NOMO-1 treated with DMSO at 0.1 percent for 48 hours (cell line): Measurements from ENCODE around the gene HPD.

Experiments used
- DNase-seq: peaks from one replicate; lab custom pipeline; 2025; ENCODE audit not compliant: unreplicated experiment; lab: John Stamatoyannopoulos, UW

Gene HPD

GRCh38 chr12:121829250-121829918, 29.3 kb downstream of the HPD start:
- DNase-seq, result no peak

GRCh38 chr12:121828826-121829225, 29.8 kb downstream of the HPD start:
- DNase-seq, result no peak

DNA sequence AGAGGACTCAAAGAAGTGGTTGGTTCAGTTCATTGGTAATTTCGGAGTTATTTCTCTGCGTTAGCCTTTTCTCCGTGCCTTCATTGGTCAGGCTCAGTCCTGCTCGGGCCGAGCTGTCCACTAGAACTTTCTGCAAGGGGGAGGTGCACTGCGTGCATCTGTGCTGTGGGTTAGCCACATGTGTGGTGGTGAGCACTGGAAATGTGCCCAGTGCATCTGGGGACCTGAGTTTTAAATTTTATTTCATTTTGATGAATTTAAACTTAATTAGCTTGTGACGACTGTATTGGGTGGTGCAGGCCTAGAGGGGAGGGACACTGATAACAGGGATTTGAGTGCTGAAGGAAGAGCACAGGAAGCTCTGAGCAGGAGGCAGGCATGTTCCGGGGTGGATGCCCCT, 30.4 kb downstream of the HPD start:
- no peak for DNase-seq

DNA sequence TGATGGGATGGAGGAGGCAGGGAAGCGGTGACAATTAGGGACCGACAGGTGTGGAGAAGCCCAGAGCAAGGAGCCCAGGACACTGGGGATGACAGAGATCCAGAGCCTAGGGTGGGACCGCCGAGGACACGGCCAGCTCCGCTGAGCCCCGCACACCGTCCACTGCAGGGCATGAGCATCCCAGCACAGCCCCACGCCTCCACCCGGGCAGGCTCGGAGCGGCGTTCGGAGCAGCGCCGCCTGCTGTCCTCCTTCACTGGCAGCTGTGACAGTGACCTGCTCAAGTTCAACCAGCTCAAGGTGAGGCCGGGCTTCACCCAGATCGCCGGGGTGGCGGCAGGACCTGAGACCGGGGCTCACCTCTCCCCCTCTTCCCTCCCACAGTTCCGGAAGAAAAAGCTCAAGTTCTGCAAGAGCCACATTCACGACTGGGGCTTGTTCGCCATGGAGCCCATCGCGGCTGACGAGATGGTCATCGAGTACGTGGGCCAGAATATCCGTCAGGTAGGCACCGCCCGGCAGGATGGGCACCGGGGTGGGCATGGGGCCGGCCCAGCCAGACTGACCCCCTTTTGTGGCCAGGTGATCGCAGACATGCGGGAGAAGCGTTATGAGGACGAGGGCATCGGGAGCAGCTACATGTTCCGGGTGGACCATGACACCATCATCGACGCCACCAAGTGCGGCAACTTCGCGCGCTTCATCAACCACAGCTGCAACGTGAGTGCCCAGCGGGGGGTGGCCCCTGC, 31.1 kb downstream of the HPD start:
- no peak for DNase-seq

GRCh38 chr12:121826318-121827150, 32.1 kb downstream of the HPD start:
- no peak for DNase-seq

- DNase-seq, result no peak
These were observed 33.6 kb downstream of the HPD start for GRCh38 chr12:121825041-121825523.

GRCh38 chr12:121823727-121824115, 34.9 kb downstream of the HPD start:
- no peak for DNase-seq

GRCh38 chr12:121823101-121823726, 35.4 kb downstream of the HPD start:
- no peak for DNase-seq

DNA sequence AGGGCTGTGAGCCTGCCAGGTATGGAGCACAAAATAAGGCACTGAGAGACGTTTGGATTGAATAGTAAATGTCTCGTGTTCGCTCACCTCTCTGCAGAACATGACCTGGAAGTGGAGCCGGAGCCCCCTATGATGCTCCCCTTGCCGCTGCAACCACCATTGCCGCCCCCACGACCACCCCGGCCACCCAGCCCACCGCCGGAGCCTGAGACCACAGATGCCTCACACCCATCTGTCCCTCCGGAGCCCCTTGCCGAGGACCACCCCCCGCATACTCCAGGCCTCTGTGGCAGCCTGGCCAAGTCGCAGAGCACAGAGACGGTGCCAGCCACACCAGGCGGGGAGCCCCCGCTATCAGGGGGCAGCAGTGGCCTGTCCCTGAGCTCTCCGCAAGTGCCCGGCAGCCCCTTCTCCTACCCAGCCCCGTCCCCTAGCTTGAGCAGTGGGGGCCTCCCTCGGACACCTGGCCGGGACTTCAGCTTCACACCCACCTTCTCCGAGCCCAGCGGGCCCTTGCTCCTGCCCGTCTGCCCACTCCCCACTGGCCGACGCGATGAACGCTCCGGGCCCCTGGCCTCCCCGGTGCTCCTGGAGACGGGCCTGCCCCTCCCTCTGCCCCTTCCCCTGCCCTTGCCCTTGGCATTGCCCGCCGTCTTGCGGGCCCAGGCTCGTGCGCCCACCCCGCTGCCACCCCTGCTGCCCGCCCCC, 36.1 kb downstream of the HPD start:
- no peak for DNase-seq

DNA sequence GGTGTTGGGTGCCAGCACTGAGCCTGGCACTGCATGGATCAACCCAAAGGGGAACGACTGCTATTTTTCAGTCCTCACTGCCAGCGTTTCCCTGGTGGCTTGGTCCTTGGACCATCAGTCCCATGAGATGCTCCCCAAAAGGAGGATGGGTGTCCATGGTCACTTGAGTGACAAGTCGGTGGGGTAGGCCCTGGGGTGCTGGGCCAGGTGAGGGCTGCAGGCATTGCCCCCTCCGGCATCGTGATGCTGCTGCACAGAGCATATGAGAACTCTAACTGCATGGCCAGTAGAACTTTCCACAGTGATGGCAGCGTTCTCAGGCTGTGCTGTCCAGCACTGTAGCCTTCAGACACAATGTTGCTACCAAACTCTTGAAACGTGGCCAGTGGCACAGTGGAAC, 38.6 kb downstream of the HPD start:
- no peak for DNase-seq

- DNase-seq, result no peak
These were observed 39.3 kb downstream of the HPD start for GRCh38 chr12:121819212-121819949.

GRCh38 chr12:121817648-121818043, 41.0 kb downstream of the HPD start:
- DNase-seq, result no peak

- DNase-seq, result no peak
These were observed 41.6 kb downstream of the HPD start for GRCh38 chr12:121816925-121817647.

- no peak for DNase-seq
These were observed 43.4 kb downstream of the HPD start for GRCh38 chr12:121815263-121815662.

GRCh38 chr12:121814429-121815119, 44.1 kb downstream of the HPD start:
- DNase-seq, result no peak

GRCh38 chr12:121813951-121814350, 44.7 kb downstream of the HPD start:
- no peak for DNase-seq

DNA sequence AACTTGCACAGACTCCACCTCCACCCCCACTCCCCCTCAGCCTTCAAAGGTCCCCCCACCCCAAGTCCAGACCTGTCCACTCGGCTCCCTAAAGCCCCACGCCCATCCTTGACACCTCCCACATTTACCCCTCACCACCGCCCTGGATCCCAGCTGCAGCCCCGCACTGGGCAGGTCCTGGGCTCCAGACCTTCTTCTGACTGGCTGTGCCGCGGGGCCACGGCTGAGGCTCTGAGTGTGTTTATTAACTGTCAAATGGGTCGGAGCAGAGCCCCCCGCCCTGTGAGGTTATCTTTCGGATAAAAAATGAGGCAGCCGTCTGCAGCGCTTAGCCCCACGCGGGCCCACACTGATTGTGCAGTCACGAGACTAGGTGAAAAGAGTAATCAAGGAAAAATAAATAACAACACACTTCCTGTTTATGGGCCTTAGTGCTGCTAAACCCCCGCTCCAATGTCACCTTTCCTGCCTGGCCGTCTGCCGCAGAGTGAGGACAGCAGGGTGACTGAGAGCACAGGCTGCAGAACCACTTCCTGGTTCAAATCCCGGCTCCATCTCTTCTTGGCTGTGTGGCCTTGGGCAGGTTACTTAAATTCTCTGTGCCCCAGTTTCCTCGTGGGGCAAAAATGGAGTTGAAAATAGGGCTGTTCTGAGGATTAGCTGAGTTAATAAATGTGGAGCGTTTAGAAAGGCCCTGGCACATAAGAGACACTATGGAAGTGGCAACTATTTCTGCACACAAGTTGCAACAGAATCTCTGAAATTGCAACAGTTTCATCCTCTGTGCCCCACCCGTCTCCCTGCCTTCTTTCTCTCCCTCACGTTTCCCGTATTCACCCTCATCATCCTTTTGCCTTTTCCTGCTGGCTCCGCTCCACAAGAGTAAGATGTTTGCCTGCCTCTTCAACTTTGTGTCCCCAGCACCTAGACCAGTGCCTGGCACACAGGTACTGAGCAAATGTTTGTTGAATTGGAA, 45.5 kb downstream of the HPD start:
- DNase-seq, result peak; percentile 37
